Tibial nerve (tissue), 4 donors: ENCODE measurements around the gene KIDINS220. TPM values are rescaled to one million over a fixed set of nuclear protein-coding genes. Genes with fewer than 3 reads are reported as not detected.

Experiments used
- DNase-seq, 2 donors: peaks; one replicate each; pipeline ENCODE4 v3.0.0-alpha.2; 2019; ENCODE audit warnings: low spot score in 2 of 2
- H3K27ac ChIP-seq, 4 donors: fragments of 200-600 bp; sonication (generic) in 3 of 4; one replicate each; pipeline ENCODE4 v1.5.1; 2017 to 2019; ENCODE audit warnings: mild to moderate bottlenecking in 1 of 4
- H3K27me3 ChIP-seq, 2 donors: fragments of 200-600 bp; sonication (generic) in 1 of 2; one replicate each; pipeline versions ENCODE4 v1.5.1 to v1.6.0; 2017 to 2019
- H3K36me3 ChIP-seq, 3 donors: fragments of 200-600 bp; sonication (generic); one replicate each; pipeline ENCODE4 v1.5.1; 2018 to 2019
- H3K4me1 ChIP-seq, 4 donors: fragments of 200-600 bp; sonication (generic) in 3 of 4; one replicate each; pipeline ENCODE4 v1.5.1; 2017 to 2019
- H3K4me3 ChIP-seq, 4 donors: fragments of 200-600 bp; sonication (generic) in 3 of 4; one replicate each; pipeline ENCODE4 v1.5.1; 2017 to 2019; ENCODE audit warnings: mild to moderate bottlenecking in 1 of 4, moderate library complexity in 1 of 4
- H3K9me3 ChIP-seq, 4 donors: fragments of 200-600 bp; sonication (generic) in 3 of 4; one replicate each; pipeline ENCODE4 v1.5.1; 2017 to 2019
- CTCF ChIP-seq, 5 experiments: fragments of 200-600 bp in 3 of 5; fragments of 450-650 bp in 2 of 5; sonication (generic) in 3 of 5; IDR thresholded peaks; one replicate each; pipeline ENCODE4 v1.5.1; 2016 to 2019; ENCODE audit warnings: antibody characterized with exemption in 5 of 5, mild to moderate bottlenecking in 3 of 5, moderate library complexity in 2 of 5
- EP300 ChIP-seq, 2 donors: sonication (generic); formaldehyde crosslinking; IDR thresholded peaks; one replicate each; pipeline ENCODE4 v1.6.1; 2017; ENCODE audit warnings: antibody characterized with exemption in 2 of 2, mild to moderate bottlenecking in 1 of 2
- POLR2A ChIP-seq, 2 donors: fragments of 450-650 bp; IDR thresholded peaks; one replicate each; pipeline ENCODE4 v1.6.1; 2017; ENCODE audit warnings: antibody characterized with exemption in 2 of 2, mild to moderate bottlenecking in 2 of 2, moderate library complexity in 2 of 2
- WGBS, 2 donors: methylation state at CpG; one replicate each; pipeline ENCODE4 v1.1.5; 2018; 5-methylcytosine and 5-hydroxymethylcytosine counted together
- total RNA-seq, 4 donors: library from RNA; depleted of rRNA; stranded (reverse); fragments of >200 nt; gene quantifications; one replicate each; pipeline ENCODE4 v1.1.0, GENCODE V29; 2016

KIDINS220 gene
- total RNA-seq = 100 to 1,000 TPM in 3 of 4 donors, 10 to 100 TPM in 1; 80.1 to 131 (median 109) TPM

GRCh38 chr2:8836971-8837794 lies at the start of gene KIDINS220:
TSS of gene KIDINS220 (minus strand) at chr2:8837613. CDS start at chr2:8827093, 10,520 bp downstream.
- Histone ChIP-seq H3K9me3 (no peaks in the 10 kb centered on the region), H3K4me1 (peaks cover 0 to 46% (median 21%) of the 10 kb centered on the region in 4 donors), H3K4me3 (peak within 1 kb of the TSS; percentile 66 to 99 (median 98)), H3K27ac (peak within 1 kb of the TSS; percentile 64 to 91 (median 86)), H3K27me3 (no peaks in the 10 kb centered on the region), H3K36me3 (no peaks in the 10 kb centered on the region)
- TF ChIP-seq CTCF (IDR thresholded peaks at IDR 0.05) (no peak), POLR2A (IDR thresholded peaks at IDR 0.05) (peak in 1 of 2 donors; percentile 93), EP300 (IDR thresholded peaks at IDR 0.05) (peak in 1 of 2 donors; percentile 97)
- 0 to 1% methylated on average over 44 to 67 of the region's 67 CpGs for WGBS, 2 donors
- DNase-seq = peak; percentile 84 to 85

DNA sequence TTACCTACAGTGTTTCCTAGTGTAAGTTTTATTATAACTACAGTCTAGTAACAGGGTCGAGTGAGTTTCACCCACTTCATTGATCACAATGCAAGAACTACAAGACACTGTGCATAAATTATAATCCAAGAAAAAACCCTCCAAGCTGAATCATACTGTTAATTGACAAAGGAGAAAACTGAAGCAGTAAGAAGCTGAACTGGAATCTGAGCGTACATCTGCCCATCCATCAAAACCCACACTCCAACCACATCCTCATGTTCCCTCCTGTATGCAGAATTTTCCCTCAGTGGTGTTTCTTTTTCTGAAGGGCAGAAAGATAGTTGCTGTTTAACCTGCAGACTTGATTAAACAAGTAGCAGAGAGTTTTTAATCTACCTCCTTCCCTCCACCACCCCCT lies 49.5 kb upstream of the KIDINS220 start:
- H3K4me3 ChIP-seq = no peak overlapping the region
- peaks cover 0 to 5% (median 0%) of the 10 kb centered on the region in 3 donors for H3K36me3 ChIP-seq
- H3K9me3 ChIP-seq = no peaks in the 10 kb centered on the region
- no peak for DNase-seq
- H3K27me3 ChIP-seq = no peaks in the 10 kb centered on the region
- no peaks in the 10 kb centered on the region for H3K4me1 ChIP-seq
- TF ChIP-seq CTCF (IDR thresholded peaks at IDR 0.05) (no peak), POLR2A (IDR thresholded peaks at IDR 0.05) (no peak), EP300 (IDR thresholded peaks at IDR 0.05) (no peak)
- 55 to 58% methylated on average over 2 of the region's 2 CpGs for WGBS, 2 donors
- no peak overlapping the region for H3K27ac ChIP-seq

- WGBS, 2 donors = 60 to 64% methylated on average over 1 of the region's 1 CpG
- no peak for TF ChIP-seq EP300 (IDR thresholded peaks at IDR 0.05)
- TF ChIP-seq CTCF (IDR thresholded peaks at IDR 0.05) = no peak
- no peak for TF ChIP-seq POLR2A (IDR thresholded peaks at IDR 0.05)
- H3K4me3 ChIP-seq = no peak overlapping the region
These were observed 48.7 kb upstream of the KIDINS220 start for GRCh38 chr2:8886202-8886518.

DNA sequence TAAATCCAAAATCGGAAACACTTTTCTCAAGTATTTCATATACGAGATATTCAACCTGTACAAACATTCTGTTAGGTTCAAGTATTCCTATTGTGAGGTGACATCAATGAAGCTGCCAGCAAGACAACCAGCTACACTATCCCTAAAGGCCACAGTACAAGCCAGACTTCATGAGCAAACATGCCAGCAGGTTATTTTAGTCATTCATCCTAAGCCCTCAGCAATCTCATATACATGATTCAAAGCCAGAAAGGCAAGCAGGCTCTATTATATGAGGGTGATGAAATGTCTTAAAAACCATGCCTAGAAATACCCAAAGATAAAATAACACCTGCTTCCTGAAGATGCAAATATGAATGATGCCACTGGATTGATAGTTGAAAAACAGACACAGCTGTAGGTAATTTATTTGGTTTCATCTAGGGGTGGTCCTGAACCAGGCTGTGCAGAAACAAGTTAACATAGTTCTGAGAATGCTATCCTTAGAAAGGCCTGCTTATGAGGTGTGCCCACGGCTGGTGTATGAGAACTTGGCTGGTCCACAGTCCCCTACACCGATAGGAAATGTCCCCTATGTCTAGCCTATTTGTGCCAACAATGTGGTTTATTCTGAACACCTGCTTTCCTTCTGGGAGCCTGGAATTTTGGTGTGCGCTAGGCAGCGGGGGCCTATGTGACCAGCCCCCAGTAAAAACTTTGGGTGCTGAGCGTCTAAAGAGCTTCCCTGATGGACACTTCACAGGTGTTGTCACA lies 48.2 kb upstream of the KIDINS220 start:
- Histone ChIP-seq H3K27me3 (no peaks in the 10 kb centered on the region), H3K27ac (no peak overlapping the region), H3K36me3 (peaks cover 0 to 14% (median 0%) of the 10 kb centered on the region in 3 donors), H3K4me3 (no peak overlapping the region), H3K4me1 (no peaks in the 10 kb centered on the region), H3K9me3 (no peaks in the 10 kb centered on the region)
- TF ChIP-seq POLR2A (IDR thresholded peaks at IDR 0.05) (no peak), CTCF (IDR thresholded peaks at IDR 0.05) (no peak), EP300 (IDR thresholded peaks at IDR 0.05) (no peak)
- no peak for DNase-seq
- 94 to 96% methylated on average over 7 of the region's 7 CpGs for WGBS, 2 donors

More at GRCh38 chr2:8886202-8886518, 48.7 kb upstream of the KIDINS220 start:
- no peaks in the 10 kb centered on the region for H3K27me3 ChIP-seq
- no peak for DNase-seq
- H3K9me3 ChIP-seq = no peaks in the 10 kb centered on the region
- no peak overlapping the region for H3K27ac ChIP-seq
- H3K4me1 ChIP-seq = no peaks in the 10 kb centered on the region
- H3K36me3 ChIP-seq = peaks cover 0 to 8% (median 0%) of the 10 kb centered on the region in 3 donors

GRCh38 chr2:8884812-8885211 lies 47.4 kb upstream of the KIDINS220 start:
- Histone ChIP-seq H3K27ac (no peak overlapping the region), H3K4me1 (no peaks in the 10 kb centered on the region), H3K36me3 (peaks cover 0 to 18% (median 0%) of the 10 kb centered on the region in 3 donors), H3K4me3 (no peak overlapping the region), H3K27me3 (no peaks in the 10 kb centered on the region), H3K9me3 (no peaks in the 10 kb centered on the region)
- 95 to 98% methylated on average over 4 of the region's 4 CpGs for WGBS, 2 donors
- DNase-seq = no peak
- TF ChIP-seq EP300 (IDR thresholded peaks at IDR 0.05) = no peak
- TF ChIP-seq POLR2A (IDR thresholded peaks at IDR 0.05) = no peak
- no peak for TF ChIP-seq CTCF (IDR thresholded peaks at IDR 0.05)
